Naive thymus-derived CD8-positive, alpha-beta T cell (primary cell): ENCODE data around the gene DPYSL4. TPM values are rescaled to one million over a fixed set of nuclear protein-coding genes. Genes with fewer than 3 reads are reported as not detected.

ENCODE experiments used
- ATAC-seq, 2 donors: fragments of 150-1000 bp; cut with Tn5 transposase in 1 of 2; sonication (Bioruptor Pico), chemical (Tn5 transposase) in 1 of 2; 1 replicate in 1 of 2; 2 replicates in 1 of 2; pipeline ENCODE4 v1.10.0; 2021; ENCODE audit warnings: mild to moderate bottlenecking in 2 of 2, moderate library complexity in 2 of 2
- POLR2A ChIA-PET: fragments of 350-600 bp; sonication (Branson Sonifier 250); formaldehyde crosslinking; loops from one replicate; lab custom pipeline; 2021; ENCODE audit warnings: antibody characterized with exemption; lab: Charles Lee
- DNase-seq, 10 donors: peaks; one replicate each; pipeline versions ENCODE4 v3.0.0 to v3.0.0-alpha.2; 2020 to 2022
- H3K27ac Mint-ChIP-seq, 10 donors: one replicate each; pipeline ENCODE4 v1.8.0; 2020 to 2022; ENCODE audit warnings: mild to moderate bottlenecking in 10 of 10, mixed read lengths in 10 of 10, moderate library complexity in 4 of 10, inconsistent platforms in 1 of 10
- H3K27me3 Mint-ChIP-seq, 5 donors: one replicate each; pipeline ENCODE4 v1.8.0; 2021 to 2022; ENCODE audit warnings: mixed read lengths in 5 of 5
- H3K36me3 Mint-ChIP-seq, 3 donors: one replicate each; pipeline ENCODE4 v1.8.0; 2020 to 2022; ENCODE audit warnings: mixed read lengths in 3 of 3, mild to moderate bottlenecking in 2 of 3, inconsistent platforms in 1 of 3
- H3K4me1 Mint-ChIP-seq, 4 donors: one replicate each; pipeline ENCODE4 v1.8.0; 2021 to 2022; ENCODE audit warnings: mixed read lengths in 4 of 4
- H3K4me3 Mint-ChIP-seq, 10 donors: one replicate each; pipeline ENCODE4 v1.8.0; 2020 to 2022; ENCODE audit warnings: mild to moderate bottlenecking in 10 of 10, mixed read lengths in 10 of 10, moderate library complexity in 6 of 10, inconsistent platforms in 1 of 10
- H3K9me3 Mint-ChIP-seq, 9 donors: one replicate each; pipeline ENCODE4 v1.8.0; 2020 to 2022; ENCODE audit warnings: mixed read lengths in 9 of 9, mild to moderate bottlenecking in 3 of 9, inconsistent platforms in 1 of 9, moderate library complexity in 1 of 9
- polyA plus RNA-seq, 3 donors: library from polyadenylated mRNA; unstranded; fragments of 300-500 nt; fragmentation: Illumina TruSeq; gene quantifications; one replicate each; pipeline ENCODE4 v1.2.3, GENCODE V29; 2021
- total RNA-seq, 8 experiments: library from RNA in 2 of 8; stranded (reverse) in 2 of 8; gene quantifications; one replicate each; pipeline ENCODE4 v1.2.3 and lab custom pipeline; 2021 to 2026

DPYSL4 gene
- total and polyA plus RNA-seq, 5 experiments from 2014 or later: 0.31 to 11.2 (median 1.2) TPM; not detected in 1

- Mint-ChIP-seq H3K4me1 (peaks cover 0 to 5% (median 1%) of the 10 kb centered on the region in 4 donors), H3K4me3 (no peak overlapping the region), H3K36me3 (no peaks in the 10 kb centered on the region), H3K27ac (no peak overlapping the region), H3K27me3 (peaks cover 0 to 7% (median 0%) of the 10 kb centered on the region in 5 donors), H3K9me3 (no peaks in the 10 kb centered on the region)
- POLR2A ChIA-PET: no interaction called here
- no peak for DNase-seq
- no peak for ATAC-seq
These were observed 42.7 kb upstream of the DPYSL4 start for GRCh38 chr10:132144086-132144485.

GRCh38 chr10:132145002-132145401 lies 41.7 kb upstream of the DPYSL4 start:
- ATAC-seq (no peak), DNase-seq (peak in 1 of 10 donors; percentile 41)
- no peaks in the 10 kb centered on the region for H3K36me3 Mint-ChIP-seq
- H3K27ac Mint-ChIP-seq: peak overlapping the region in 1 of 10 donors; percentile 57
- POLR2A ChIA-PET: no interaction called here
- no peaks in the 10 kb centered on the region for H3K9me3 Mint-ChIP-seq
- H3K27me3 Mint-ChIP-seq: peaks cover 0 to 7% (median 0%) of the 10 kb centered on the region in 5 donors
- peaks cover 0 to 5% (median 1%) of the 10 kb centered on the region in 4 donors for H3K4me1 Mint-ChIP-seq
- no peak overlapping the region for H3K4me3 Mint-ChIP-seq

DNA sequence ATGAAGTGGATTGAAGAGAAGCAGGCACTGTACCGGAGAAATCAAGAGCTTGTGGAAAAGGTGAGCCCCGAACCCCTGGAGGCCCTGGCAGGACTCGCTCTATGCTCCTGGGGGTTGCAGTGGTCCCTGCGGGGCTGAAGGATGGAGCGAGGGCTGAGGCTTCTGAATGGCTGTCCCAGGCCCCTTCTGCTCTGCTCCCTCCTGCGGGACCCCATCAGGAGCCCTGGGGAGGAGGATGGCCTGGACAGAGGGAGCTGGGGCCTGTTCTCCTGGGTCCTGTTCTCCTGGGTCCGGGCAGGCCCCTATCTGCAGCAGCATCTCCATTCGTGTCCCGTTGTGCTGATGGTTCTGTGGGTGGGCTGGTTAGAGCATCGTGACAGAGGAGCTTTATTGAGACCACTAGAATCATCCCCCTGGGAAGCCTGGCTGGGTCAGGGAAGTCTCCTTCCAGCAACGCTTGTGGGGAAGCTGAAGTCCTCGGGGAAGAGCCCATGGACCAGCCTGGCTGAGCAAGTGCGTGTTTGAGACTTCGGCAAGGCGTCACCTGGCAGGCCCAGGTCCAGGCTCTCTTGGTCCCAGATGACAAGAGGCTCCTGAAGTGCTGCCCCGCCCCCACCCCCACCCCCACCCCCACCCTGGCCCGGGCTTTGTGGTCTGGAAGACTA lies 41.1 kb upstream of the DPYSL4 start:
- ATAC-seq (no peak), DNase-seq (peak in 1 of 10 donors; percentile 45)
- H3K27ac Mint-ChIP-seq: no peak overlapping the region
- H3K4me1 Mint-ChIP-seq: peaks cover 0 to 5% (median 1%) of the 10 kb centered on the region in 4 donors
- no peaks in the 10 kb centered on the region for H3K9me3 Mint-ChIP-seq
- H3K27me3 Mint-ChIP-seq: peaks cover 0 to 7% (median 0%) of the 10 kb centered on the region in 5 donors
- H3K4me3 Mint-ChIP-seq: no peak overlapping the region
- POLR2A ChIA-PET: no interaction called here
- H3K36me3 Mint-ChIP-seq: no peaks in the 10 kb centered on the region

DNA sequence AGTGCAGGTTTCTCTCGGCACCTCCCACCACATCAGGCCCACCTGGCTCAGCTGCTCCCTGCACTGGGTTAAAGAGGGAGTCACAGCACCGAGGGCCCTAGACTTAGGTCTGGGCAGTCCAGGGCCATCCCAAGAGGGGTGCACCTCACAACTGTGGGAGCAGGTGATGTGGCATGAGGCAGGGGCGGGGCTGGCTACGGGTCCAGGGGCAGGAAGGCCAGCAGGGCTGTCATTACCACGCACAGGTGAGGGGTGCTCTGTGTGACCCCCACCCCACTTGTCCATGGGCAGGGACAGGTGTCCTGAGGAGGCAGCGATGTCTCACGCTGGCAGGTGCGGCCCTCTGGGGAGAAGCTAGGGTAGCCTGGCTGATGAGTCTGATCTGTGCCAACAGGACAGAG lies 40.5 kb upstream of the DPYSL4 start:
- Mint-ChIP-seq H3K4me3 (no peak overlapping the region), H3K27me3 (peaks cover 0 to 7% (median 0%) of the 10 kb centered on the region in 5 donors), H3K4me1 (peaks cover 0 to 5% (median 1%) of the 10 kb centered on the region in 4 donors), H3K36me3 (no peaks in the 10 kb centered on the region), H3K9me3 (no peaks in the 10 kb centered on the region), H3K27ac (no peak overlapping the region)
- DNase-seq (peak in 1 of 10 donors; percentile 54), ATAC-seq (no peak)
- POLR2A ChIA-PET: no interaction called here

GRCh38 chr10:132146941-132147915 lies 39.5 kb upstream of the DPYSL4 start:
- Mint-ChIP-seq H3K27ac (no peak overlapping the region), H3K4me1 (peaks cover 0 to 5% (median 1%) of the 10 kb centered on the region in 4 donors)
- POLR2A ChIA-PET: no interaction called here

DNA sequence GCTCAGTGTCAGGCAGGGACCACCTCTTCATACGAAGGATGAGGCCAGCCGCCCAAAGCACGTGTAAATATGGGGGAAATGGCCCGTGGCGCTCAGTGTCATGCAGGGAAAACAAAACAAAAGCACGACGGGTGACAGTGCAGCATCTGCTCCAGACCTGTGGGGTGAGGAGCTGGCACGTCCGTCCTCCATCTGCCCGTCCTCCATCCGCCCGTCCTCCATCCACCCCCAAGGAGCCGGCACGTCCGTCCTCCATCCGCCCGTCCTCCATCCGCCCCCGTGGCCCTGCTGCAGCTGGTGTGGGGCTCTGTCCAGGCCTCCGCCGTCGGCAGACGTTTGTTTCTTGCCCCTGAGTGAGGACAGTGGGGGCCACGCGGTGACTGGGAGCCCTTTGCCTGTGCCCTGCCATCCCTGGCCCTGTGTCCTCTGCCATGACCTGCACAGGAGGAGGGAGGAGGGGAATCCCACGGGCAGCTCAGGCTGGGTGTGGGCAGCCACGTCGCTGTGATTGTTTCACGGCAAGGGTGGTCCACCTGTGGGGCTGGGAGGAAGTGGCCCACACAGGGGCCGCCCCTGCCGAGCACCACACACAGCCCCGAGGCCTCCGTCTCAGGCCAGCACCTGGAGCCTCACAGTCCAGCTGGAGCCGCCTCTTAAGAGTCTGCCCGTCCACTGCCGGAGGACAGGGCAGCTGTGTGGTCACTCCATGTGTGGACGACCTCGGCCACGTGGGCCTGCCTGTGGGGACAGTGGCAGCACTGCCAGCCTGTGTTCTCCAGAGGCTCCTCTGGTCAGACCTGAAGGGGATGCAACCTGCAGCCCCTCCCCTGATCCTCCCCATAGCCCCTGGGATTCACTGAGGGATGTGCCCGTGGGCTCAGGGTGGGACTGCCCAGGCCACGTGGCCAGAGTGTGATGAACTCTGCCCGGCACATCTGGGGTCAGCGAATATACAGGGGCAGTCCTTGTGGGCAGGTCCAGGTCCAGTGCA lies 38.2 kb upstream of the DPYSL4 start:
- POLR2A ChIA-PET: no interaction called here
- H3K27ac Mint-ChIP-seq: peak overlapping the region in 1 of 10 donors; percentile 29

More at GRCh38 chr10:132146941-132147915, 39.5 kb upstream of the DPYSL4 start:
- Mint-ChIP-seq H3K9me3 (no peaks in the 10 kb centered on the region), H3K4me3 (no peak overlapping the region), H3K36me3 (no peaks in the 10 kb centered on the region), H3K27me3 (peaks cover 0 to 6% (median 0%) of the 10 kb centered on the region in 5 donors)
- DNase-seq (peak in 1 of 10 donors; percentile 57), ATAC-seq (no peak)

GRCh38 chr10:132149271-132149670 lies 37.5 kb upstream of the DPYSL4 start:
- DNase-seq (peak in 1 of 10 donors; percentile 43), ATAC-seq (no peak)
- no peak overlapping the region for H3K4me3 Mint-ChIP-seq
- H3K4me1 Mint-ChIP-seq: peaks cover 0 to 3% (median 0%) of the 10 kb centered on the region in 4 donors
- no peaks in the 10 kb centered on the region for H3K9me3 Mint-ChIP-seq
- POLR2A ChIA-PET: no interaction called here
- H3K27me3 Mint-ChIP-seq: no peaks in the 10 kb centered on the region
- no peaks in the 10 kb centered on the region for H3K36me3 Mint-ChIP-seq
- no peak overlapping the region for H3K27ac Mint-ChIP-seq

More for the DNA sequence above, 38.2 kb upstream of the DPYSL4 start:
- Mint-ChIP-seq H3K4me3 (no peak overlapping the region), H3K9me3 (no peaks in the 10 kb centered on the region), H3K4me1 (peaks cover 0 to 3% (median 0%) of the 10 kb centered on the region in 4 donors), H3K27me3 (peaks cover 0 to 3% (median 0%) of the 10 kb centered on the region in 5 donors), H3K36me3 (no peaks in the 10 kb centered on the region)
- DNase-seq: peak in 1 of 10 donors; percentile 60
- no peak for ATAC-seq

DNA sequence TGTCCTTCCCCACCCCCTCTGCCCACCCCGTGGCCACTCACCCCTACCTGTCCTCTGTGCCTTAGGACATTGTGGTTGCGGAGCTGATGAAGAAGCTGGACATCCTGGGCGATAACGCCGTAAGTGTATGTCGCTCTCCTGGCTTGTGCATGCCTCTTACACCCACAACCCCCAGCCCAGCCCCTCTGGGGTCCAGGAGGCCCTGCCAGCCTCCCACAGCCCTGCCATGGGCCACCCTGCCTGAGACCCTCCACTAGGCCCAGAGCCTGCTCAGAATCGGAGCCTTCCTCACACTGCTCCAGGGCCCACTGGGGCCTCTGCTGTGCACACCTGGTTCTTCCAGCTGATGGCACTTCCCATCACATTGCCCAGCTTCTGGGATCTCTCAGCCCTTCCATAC lies 36.8 kb upstream of the DPYSL4 start:
- Mint-ChIP-seq H3K36me3 (no peaks in the 10 kb centered on the region), H3K27ac (no peak overlapping the region), H3K4me1 (peaks cover 0 to 3% (median 0%) of the 10 kb centered on the region in 4 donors), H3K27me3 (no peaks in the 10 kb centered on the region), H3K4me3 (no peak overlapping the region), H3K9me3 (no peaks in the 10 kb centered on the region)
- POLR2A ChIA-PET: no interaction called here
- ATAC-seq (no peak), DNase-seq (peak in 1 of 10 donors; percentile 40)

DNA sequence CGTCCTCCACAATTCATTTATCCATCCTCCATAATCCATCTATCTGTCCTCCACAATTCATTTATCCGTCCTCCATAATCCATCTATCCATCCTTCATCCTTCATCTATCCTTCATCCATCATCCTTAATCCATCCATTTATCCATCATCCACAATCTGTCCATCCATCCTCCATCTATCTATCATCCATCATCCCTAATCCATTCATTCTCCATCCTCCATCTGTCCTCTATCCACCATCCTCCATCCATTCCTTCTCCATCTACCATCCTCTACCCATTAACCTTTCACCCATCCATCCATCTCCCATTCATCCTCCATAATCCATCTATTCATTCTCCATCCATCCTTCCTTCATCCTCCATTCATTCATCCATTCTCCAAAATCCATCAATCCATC lies 36.0 kb upstream of the DPYSL4 start:
- Mint-ChIP-seq H3K27ac (no peak overlapping the region), H3K36me3 (no peaks in the 10 kb centered on the region), H3K4me3 (no peak overlapping the region), H3K4me1 (peaks cover 0 to 3% (median 0%) of the 10 kb centered on the region in 4 donors), H3K27me3 (no peaks in the 10 kb centered on the region), H3K9me3 (no peaks in the 10 kb centered on the region)
- no peak for ATAC-seq
- no peak for DNase-seq
- POLR2A ChIA-PET: no interaction called here

DNA sequence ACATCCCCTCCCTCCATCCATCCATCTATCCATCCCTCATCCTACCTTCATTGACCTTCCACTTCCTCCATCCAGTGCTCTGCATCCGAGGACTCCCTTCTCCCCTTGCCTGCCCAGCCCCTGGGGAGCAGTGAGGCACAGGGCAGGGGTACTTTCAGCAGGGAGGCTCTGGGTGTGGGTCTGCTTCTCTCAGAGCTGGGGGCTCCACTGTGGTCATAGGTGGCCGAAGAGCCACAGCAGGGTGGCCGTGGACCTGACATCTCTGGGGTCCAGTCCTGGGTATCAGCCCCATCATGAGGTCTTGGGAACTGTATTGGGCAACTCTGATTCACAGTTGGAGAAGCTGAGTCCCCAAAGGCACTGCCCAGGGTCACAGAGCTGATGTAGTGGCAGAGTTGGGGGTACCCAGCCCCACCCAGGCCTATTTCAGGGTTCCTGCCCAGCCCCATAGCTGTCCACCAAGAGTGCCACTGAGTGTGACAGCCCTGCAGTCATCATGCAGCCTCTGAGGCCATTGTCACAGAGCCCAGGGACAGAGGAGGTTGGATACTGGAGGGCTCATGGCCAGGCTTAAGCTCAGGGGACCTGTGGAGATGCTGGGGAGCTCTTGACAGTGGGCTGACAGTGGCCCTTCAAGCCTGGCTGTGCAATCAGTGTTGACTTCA lies 35.3 kb upstream of the DPYSL4 start:
- POLR2A ChIA-PET: no interaction called here
- no peak overlapping the region for H3K27ac Mint-ChIP-seq
- no peaks in the 10 kb centered on the region for H3K36me3 Mint-ChIP-seq
- ATAC-seq (no peak), DNase-seq (peak in 1 of 10 donors; percentile 35)
- H3K27me3 Mint-ChIP-seq: no peaks in the 10 kb centered on the region
- no peaks in the 10 kb centered on the region for H3K9me3 Mint-ChIP-seq
- no peak overlapping the region for H3K4me3 Mint-ChIP-seq
- peaks cover 0 to 4% (median 0%) of the 10 kb centered on the region in 4 donors for H3K4me1 Mint-ChIP-seq

DNA sequence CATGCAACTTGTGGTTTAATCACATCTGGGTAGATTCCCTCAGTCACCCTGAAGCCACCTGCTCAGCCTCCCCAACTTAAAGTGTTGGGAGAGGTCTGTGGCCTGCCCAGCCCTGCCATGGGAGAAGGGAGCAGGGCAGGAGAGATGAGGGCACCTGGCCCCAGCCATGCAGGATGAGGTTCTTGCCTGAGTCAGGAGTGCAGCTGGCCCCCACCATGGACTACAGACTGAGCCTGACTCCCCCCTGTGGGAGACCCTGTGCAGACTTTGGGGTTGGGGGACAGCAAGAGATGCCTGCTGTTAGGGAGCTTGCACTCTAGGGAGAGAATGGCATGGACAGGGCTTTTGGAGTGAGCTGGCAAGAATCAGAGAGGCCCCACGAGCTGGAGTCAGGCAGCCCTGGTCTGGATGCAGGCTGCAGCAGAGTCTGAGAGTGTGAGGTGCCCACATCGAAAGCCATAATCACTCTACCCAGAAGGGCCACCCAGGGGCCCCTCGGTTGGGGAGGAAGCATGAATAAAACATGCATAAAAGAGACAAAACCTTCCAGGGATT lies 34.7 kb upstream of the DPYSL4 start:
- H3K36me3 Mint-ChIP-seq: no peaks in the 10 kb centered on the region
- ATAC-seq: no peak
- POLR2A ChIA-PET: no interaction called here
- H3K27ac Mint-ChIP-seq: peak overlapping the region in 1 of 10 donors; percentile 41
- H3K9me3 Mint-ChIP-seq: no peaks in the 10 kb centered on the region
- H3K27me3 Mint-ChIP-seq: no peaks in the 10 kb centered on the region
- DNase-seq: peak in 1 of 10 donors; percentile 38
- no peak overlapping the region for H3K4me3 Mint-ChIP-seq
- peaks cover 0 to 5% (median under 1%) of the 10 kb centered on the region in 4 donors for H3K4me1 Mint-ChIP-seq
